Inflammatory macrophage (primary cell): ENCODE measurements around the gene SLC6A18.

ENCODE experiments used
- DNase-seq, 2 donors: peaks; one replicate each; pipeline ENCODE4 v3.0.0-alpha.2; 2020 to 2022

SLC6A18 gene

DNA sequence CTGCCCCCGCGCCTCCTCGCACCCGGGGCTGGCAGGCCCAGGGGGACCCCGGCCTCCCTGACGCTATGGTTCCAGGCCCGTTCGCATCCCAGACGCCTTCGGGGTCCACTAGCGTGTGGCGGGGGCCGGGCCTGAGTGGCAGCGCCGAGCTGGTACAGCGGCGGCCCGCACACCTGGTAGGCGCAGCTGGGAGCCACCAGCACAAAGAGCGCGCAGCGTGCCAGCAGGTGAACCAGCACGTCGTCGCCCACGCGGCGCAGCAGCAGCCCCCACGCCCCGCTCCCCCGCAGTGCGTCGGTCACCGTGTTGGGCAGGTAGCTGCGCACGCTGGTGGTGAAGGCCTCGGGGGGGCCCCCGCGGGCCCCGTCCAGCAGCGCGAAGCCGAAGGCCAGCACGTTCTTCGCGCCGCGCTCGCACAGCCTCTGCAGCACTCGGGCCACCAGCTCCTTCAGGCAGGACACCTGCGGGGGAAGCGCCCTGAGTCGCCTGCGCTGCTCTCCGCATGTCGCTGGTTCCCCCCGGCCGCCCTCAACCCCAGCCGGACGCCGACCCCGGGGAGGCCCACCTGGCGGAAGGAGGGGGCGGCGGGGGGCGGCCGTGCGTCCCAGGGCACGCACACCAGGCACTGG is 69.1 kb downstream of the SLC6A18 start:
- no peak for DNase-seq

DNA sequence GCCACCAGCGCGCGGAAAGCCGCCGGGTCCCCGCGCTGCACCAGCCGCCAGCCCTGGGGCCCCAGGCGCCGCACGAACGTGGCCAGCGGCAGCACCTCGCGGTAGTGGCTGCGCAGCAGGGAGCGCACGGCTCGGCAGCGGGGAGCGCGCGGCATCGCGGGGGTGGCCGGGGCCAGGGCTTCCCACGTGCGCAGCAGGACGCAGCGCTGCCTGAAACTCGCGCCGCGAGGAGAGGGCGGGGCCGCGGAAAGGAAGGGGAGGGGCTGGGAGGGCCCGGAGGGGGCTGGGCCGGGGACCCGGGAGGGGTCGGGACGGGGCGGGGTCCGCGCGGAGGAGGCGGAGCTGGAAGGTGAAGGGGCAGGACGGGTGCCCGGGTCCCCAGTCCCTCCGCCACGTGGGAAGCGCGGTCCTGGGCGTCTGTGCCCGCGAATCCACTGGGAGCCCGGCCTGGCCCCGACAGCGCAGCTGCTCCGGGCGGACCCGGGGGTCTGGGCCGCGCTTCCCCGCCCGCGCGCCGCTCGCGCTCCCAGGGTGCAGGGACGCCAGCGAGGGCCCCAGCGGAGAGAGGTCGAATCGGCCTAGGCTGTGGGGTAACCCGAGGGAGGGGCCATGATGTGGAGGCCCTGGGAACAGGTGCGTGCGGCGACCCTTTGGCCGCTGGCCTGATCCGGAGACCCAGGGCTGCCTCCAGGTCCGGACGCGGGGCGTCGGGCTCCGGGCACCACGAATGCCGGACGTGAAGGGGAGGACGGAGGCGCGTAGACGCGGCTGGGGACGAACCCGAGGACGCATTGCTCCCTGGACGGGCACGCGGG is 69.9 kb downstream of the SLC6A18 start, which contains the start of gene TERT:
TERT (minus strand) TSS at position 234 of the 815 bp plus-strand sequence; CDS start at position 155, 79 bp downstream.
- no peak for DNase-seq

DNA sequence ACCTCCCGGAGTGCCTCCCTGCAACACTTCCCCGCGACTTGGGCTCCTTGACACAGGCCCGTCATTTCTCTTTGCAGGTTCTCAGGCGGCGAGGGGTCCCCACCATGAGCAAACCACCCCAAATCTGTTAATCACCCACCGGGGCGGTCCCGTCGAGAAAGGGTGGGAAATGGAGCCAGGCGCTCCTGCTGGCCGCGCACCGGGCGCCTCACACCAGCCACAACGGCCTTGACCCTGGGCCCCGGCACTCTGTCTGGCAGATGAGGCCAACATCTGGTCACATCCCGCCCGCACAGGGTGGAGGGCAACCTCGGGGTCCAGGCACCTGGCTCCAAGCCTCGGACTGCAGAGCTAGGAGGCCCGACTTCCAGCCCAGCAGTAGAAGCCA is 70.5 kb downstream of the SLC6A18 start:
- no peak for DNase-seq
